Esophagus squamous epithelium (tissue), 5 donors: ENCODE results near the gene SEPTIN5. TPM values are rescaled to one million over a fixed set of nuclear protein-coding genes. Genes with fewer than 3 reads are reported as not detected.
A peak's percentile ranks its signal among the peaks of the same experiment; 100 is the strongest.

Source experiments
- DNase-seq: peaks from one replicate; lab custom pipeline; 2025; lab: John Stamatoyannopoulos, UW
- H3K27ac ChIP-seq, 4 donors: fragments of 200-600 bp; sonication (generic); one replicate each; pipeline ENCODE4 v1.5.1; 2016 to 2019; ENCODE audit warnings: mild to moderate bottlenecking in 1 of 4
- H3K27me3 ChIP-seq, 4 donors: fragments of 200-600 bp; sonication (generic); 1 replicate in 3 of 4; 2 replicates in 1 of 4; pipeline versions ENCODE4 v1.5.1 to v1.6.0; 2017 to 2021; ENCODE audit warnings: antibody characterized with exemption in 1 of 4
- H3K36me3 ChIP-seq, 3 donors: fragments of 200-600 bp; sonication (generic); one replicate each; pipeline ENCODE4 v1.5.1; 2016 to 2019
- H3K4me1 ChIP-seq, 3 donors: fragments of 200-600 bp; sonication (generic); one replicate each; pipeline ENCODE4 v1.5.1; 2017 to 2019
- H3K4me3 ChIP-seq, 4 donors: fragments of 200-600 bp; sonication (generic); 1 replicate in 3 of 4; 2 replicates in 1 of 4; pipeline ENCODE4 v1.5.1; 2016 to 2019; ENCODE audit warnings: mild to moderate bottlenecking in 2 of 4, moderate library complexity in 1 of 4
- H3K9me3 ChIP-seq, 3 donors: fragments of 200-600 bp; sonication (generic); one replicate each; pipeline ENCODE4 v1.5.1; 2016 to 2019
- CTCF ChIP-seq, 6 experiments: fragments of 450-650 bp in 4 of 6; fragments of 200-600 bp in 2 of 6; sonication (generic) in 2 of 6; IDR thresholded peaks; one replicate each; pipeline ENCODE4 v1.5.1; 2016 to 2019; ENCODE audit warnings: antibody characterized with exemption in 6 of 6, mild to moderate bottlenecking in 4 of 6, moderate library complexity in 4 of 6
- POLR2A ChIP-seq, 4 donors: fragments of 450-650 bp; IDR thresholded peaks; one replicate each; pipeline ENCODE4 v1.6.1; 2017; ENCODE audit warnings: antibody characterized with exemption in 4 of 4, mild to moderate bottlenecking in 4 of 4, moderate library complexity in 3 of 4
- WGBS, 2 donors: methylation state at CpG; one replicate each; pipeline ENCODE4 v1.1.5; 2018; 5-methylcytosine and 5-hydroxymethylcytosine counted together
- intact Hi-C: fragments of 100-400 bp; cut with DNase I; formaldehyde crosslinking; loops from one replicate; pipeline ENCODE4 v1.15.0; 2022
- total RNA-seq, 4 donors: library from RNA; depleted of rRNA; stranded (reverse); fragments of >200 nt; gene quantifications; one replicate each; pipeline ENCODE4 v1.1.0, GENCODE V29; 2016
- donor health status: DM: yes; HTN: yes; CAD: no.

Gene SEPTIN5
- total RNA-seq, 4 donors from 2014 or later: 19.8 to 69.7 (median 36.3) TPM

- Histone ChIP-seq H3K36me3 (no peaks in the 10 kb centered on the region), H3K9me3 (no peaks in the 10 kb centered on the region), H3K27me3 (peaks cover 0 to 27% (median 0%) of the 10 kb centered on the region in 4 donors), H3K4me3 (no peak overlapping the region), H3K27ac (no peak overlapping the region), H3K4me1 (peaks cover 0 to 11% (median 6%) of the 10 kb centered on the region in 3 donors)
- WGBS, 2 donors: 77 to 84% methylated on average over 6 of the region's 6 CpGs
- no peak for TF ChIP-seq POLR2A (IDR thresholded peaks at IDR 0.05)
- TF ChIP-seq CTCF (IDR thresholded peaks at IDR 0.05): no peak
- intact Hi-C loops: no loop called here
- no peak for DNase-seq
Observed at GRCh38 chr22:19681863-19682245, 32.4 kb upstream of the SEPTIN5 start.

GRCh38 chr22:19686946-19687345 lies 27.4 kb upstream of the SEPTIN5 start:
- TF ChIP-seq CTCF (IDR thresholded peaks at IDR 0.05) (no peak), POLR2A (IDR thresholded peaks at IDR 0.05) (no peak)
- DNase-seq: no peak
- H3K27me3 ChIP-seq: peaks cover 0 to 23% (median 0%) of the 10 kb centered on the region in 4 donors
- WGBS, 2 donors: 85 to 87% methylated on average over 7 of the region's 7 CpGs
- no peaks in the 10 kb centered on the region for H3K9me3 ChIP-seq
- H3K4me3 ChIP-seq: no peak overlapping the region
- no peak overlapping the region for H3K27ac ChIP-seq
- intact Hi-C loops: no loop called here
- H3K36me3 ChIP-seq: no peaks in the 10 kb centered on the region
- peaks cover 22 to 51% (median 26%) of the 10 kb centered on the region in 3 donors for H3K4me1 ChIP-seq

- WGBS, 2 donors: 42 to 48% methylated on average over 11 to 12 of the region's 22 CpGs
- Histone ChIP-seq H3K4me1 (peaks cover 22 to 59% (median 29%) of the 10 kb centered on the region in 3 donors), H3K9me3 (no peaks in the 10 kb centered on the region), H3K27me3 (peaks cover 0 to 23% (median 0%) of the 10 kb centered on the region in 4 donors), H3K27ac (peak overlapping the region; percentile 28 to 81 (median 73)), H3K4me3 (peak overlapping the region; percentile 6 to 41 (median 15)), H3K36me3 (no peaks in the 10 kb centered on the region)
- DNase-seq: no peak
- intact Hi-C loops: no loop called here
- no peak for TF ChIP-seq POLR2A (IDR thresholded peaks at IDR 0.05)
- no peak for TF ChIP-seq CTCF (IDR thresholded peaks at IDR 0.05)
Observed at GRCh38 chr22:19687561-19688300, 26.6 kb upstream of the SEPTIN5 start.

GRCh38 chr22:19688301-19689290 lies 25.7 kb upstream of the SEPTIN5 start:
- Histone ChIP-seq H3K27ac (peak overlapping the region; percentile 28 to 81 (median 73)), H3K36me3 (no peaks in the 10 kb centered on the region), H3K4me3 (peak overlapping the region; percentile 6 to 41 (median 15)), H3K27me3 (peaks cover 0 to 20% (median 0%) of the 10 kb centered on the region in 4 donors), H3K9me3 (no peaks in the 10 kb centered on the region), H3K4me1 (peaks cover 22 to 62% (median 29%) of the 10 kb centered on the region in 3 donors)
- DNase-seq: no peak
- 42 to 52% methylated on average over 11 to 13 of the region's 21 CpGs for WGBS, 2 donors
- TF ChIP-seq CTCF (IDR thresholded peaks at IDR 0.05) (no peak), POLR2A (IDR thresholded peaks at IDR 0.05) (no peak)
- intact Hi-C loops: no loop called here
